ENCODE measurements around the gene CNN3.

The CNN3 gene

GRCh38 chr1:94903280-94904009, 23.5 kb downstream of the CNN3 start:
- Histone ChIP-seq H3K9me3 (no peaks in the 10 kb centered on the region), H3K4me1 (ENCODE audit: control insufficient read depth in 1 of 2, insufficient read depth in 1 of 2, low read depth in 1 of 2, low read length in 1 of 2) (no peaks in the 10 kb centered on the region), H3K27ac (no peak overlapping the region), H3K27me3 (no peaks in the 10 kb centered on the region), H3K4me3 (ENCODE audit: low read depth in 1 of 2, low read length in 1 of 2) (no peak overlapping the region), H3K36me3 (no peaks in the 10 kb centered on the region)
- no peak for TF ChIP-seq CTCF (IDR thresholded peaks at IDR 0.05)

GRCh38 chr1:94901841-94902240, 25.1 kb downstream of the CNN3 start:
- H3K36me3 ChIP-seq, result no peaks in the 10 kb centered on the region
- TF ChIP-seq CTCF (IDR thresholded peaks at IDR 0.05), result no peak
- H3K4me3 ChIP-seq (ENCODE audit: low read depth in 1 of 2, low read length in 1 of 2), result no peak overlapping the region
- H3K27me3 ChIP-seq, result no peaks in the 10 kb centered on the region
- H3K27ac ChIP-seq, result no peak overlapping the region
- H3K9me3 ChIP-seq, result no peaks in the 10 kb centered on the region
- no peaks in the 10 kb centered on the region for H3K4me1 ChIP-seq (ENCODE audit: control insufficient read depth in 1 of 2, insufficient read depth in 1 of 2, low read depth in 1 of 2, low read length in 1 of 2)

- no peaks in the 10 kb centered on the region for H3K4me1 ChIP-seq (ENCODE audit: control insufficient read depth in 1 of 2, insufficient read depth in 1 of 2, low read depth in 1 of 2, low read length in 1 of 2)
- no peaks in the 10 kb centered on the region for H3K9me3 ChIP-seq
- no peaks in the 10 kb centered on the region for H3K36me3 ChIP-seq
- H3K27ac ChIP-seq, result no peak overlapping the region
- no peaks in the 10 kb centered on the region for H3K27me3 ChIP-seq
- TF ChIP-seq CTCF (IDR thresholded peaks at IDR 0.05), result no peak
- H3K4me3 ChIP-seq (ENCODE audit: low read depth in 1 of 2, low read length in 1 of 2), result no peak overlapping the region
Observed at GRCh38 chr1:94899756-94900155, 27.2 kb downstream of the CNN3 start.

GRCh38 chr1:94898491-94899385, 28.2 kb downstream of the CNN3 start:
- TF ChIP-seq CTCF (IDR thresholded peaks at IDR 0.05), result no peak
- H3K27ac ChIP-seq, result no peak overlapping the region

GRCh38 chr1:94895518-94895917, 31.4 kb downstream of the CNN3 start:
- Histone ChIP-seq H3K27ac (no peak overlapping the region), H3K4me3 (ENCODE audit: low read depth in 1 of 2, low read length in 1 of 2) (no peak overlapping the region), H3K4me1 (ENCODE audit: control insufficient read depth in 1 of 2, insufficient read depth in 1 of 2, low read depth in 1 of 2, low read length in 1 of 2) (no peaks in the 10 kb centered on the region), H3K9me3 (no peaks in the 10 kb centered on the region), H3K27me3 (no peaks in the 10 kb centered on the region), H3K36me3 (no peaks in the 10 kb centered on the region)
- TF ChIP-seq CTCF (IDR thresholded peaks at IDR 0.05), result no peak

More at GRCh38 chr1:94898491-94899385, 28.2 kb downstream of the CNN3 start:
- Histone ChIP-seq H3K9me3 (no peaks in the 10 kb centered on the region), H3K27me3 (no peaks in the 10 kb centered on the region), H3K36me3 (no peaks in the 10 kb centered on the region), H3K4me3 (ENCODE audit: low read depth in 1 of 2, low read length in 1 of 2) (no peak overlapping the region), H3K4me1 (ENCODE audit: control insufficient read depth in 1 of 2, insufficient read depth in 1 of 2, low read depth in 1 of 2, low read length in 1 of 2) (no peaks in the 10 kb centered on the region)

Measured in neutrophil (primary cell).